Neutrophil (primary cell): ENCODE measurements around the gene AP5S1.

ENCODE experiments used
- H3K27ac ChIP-seq: fragments of 200-600 bp; sonication (generic); 2 replicates; pipeline ENCODE4 v1.5.1; 2016; ENCODE audit warnings: mild to moderate bottlenecking, moderate library complexity
- H3K27me3 ChIP-seq: fragments of 200-600 bp; sonication (generic); 2 replicates; pipeline ENCODE4 v1.6.0; 2016; ENCODE audit warnings: mild to moderate bottlenecking
- H3K36me3 ChIP-seq: fragments of 200-600 bp; sonication (generic); 2 replicates; pipeline ENCODE4 v1.5.1; 2017
- H3K4me1 ChIP-seq, 2 experiments: fragments of 200-600 bp in 1 of 2; sonication (generic) in 1 of 2; 1 replicate in 1 of 2; 2 replicates in 1 of 2; pipeline versions ENCODE4 v1.5.1 to v1.6.1; 2013 to 2016; ENCODE audit warnings: low read depth in 1 of 2, low read length in 1 of 2, mild to moderate bottlenecking in 1 of 2, moderate library complexity in 1 of 2; ENCODE audit not compliant: control insufficient read depth in 1 of 2, insufficient read depth in 1 of 2
- H3K4me3 ChIP-seq, 2 experiments: fragments of 200-600 bp in 1 of 2; sonication (generic) in 1 of 2; 1 replicate in 1 of 2; 2 replicates in 1 of 2; pipeline ENCODE4 v1.5.1; 2013 to 2016; ENCODE audit warnings: low read depth in 1 of 2, low read length in 1 of 2, mild to moderate bottlenecking in 1 of 2, moderate library complexity in 1 of 2
- H3K9me3 ChIP-seq: fragments of 200-600 bp; sonication (generic); 2 replicates; pipeline ENCODE4 v1.5.1; 2016
- TF ChIP-seq, protein P1 (sequence below): fragments of 200-600 bp; sonication (generic); IDR thresholded peaks from 2 replicates; pipeline ENCODE4 v1.5.1; 2016; ENCODE audit warnings: antibody characterized with exemption

Gene AP5S1

GRCh38 chr20:3876676-3877075 is 56.3 kb downstream of the AP5S1 start:
- no peaks in the 10 kb centered on the region for H3K27me3 ChIP-seq

More at GRCh38 chr20:3876676-3877075, 56.3 kb downstream of the AP5S1 start:
- TF ChIP-seq, protein P1, sequence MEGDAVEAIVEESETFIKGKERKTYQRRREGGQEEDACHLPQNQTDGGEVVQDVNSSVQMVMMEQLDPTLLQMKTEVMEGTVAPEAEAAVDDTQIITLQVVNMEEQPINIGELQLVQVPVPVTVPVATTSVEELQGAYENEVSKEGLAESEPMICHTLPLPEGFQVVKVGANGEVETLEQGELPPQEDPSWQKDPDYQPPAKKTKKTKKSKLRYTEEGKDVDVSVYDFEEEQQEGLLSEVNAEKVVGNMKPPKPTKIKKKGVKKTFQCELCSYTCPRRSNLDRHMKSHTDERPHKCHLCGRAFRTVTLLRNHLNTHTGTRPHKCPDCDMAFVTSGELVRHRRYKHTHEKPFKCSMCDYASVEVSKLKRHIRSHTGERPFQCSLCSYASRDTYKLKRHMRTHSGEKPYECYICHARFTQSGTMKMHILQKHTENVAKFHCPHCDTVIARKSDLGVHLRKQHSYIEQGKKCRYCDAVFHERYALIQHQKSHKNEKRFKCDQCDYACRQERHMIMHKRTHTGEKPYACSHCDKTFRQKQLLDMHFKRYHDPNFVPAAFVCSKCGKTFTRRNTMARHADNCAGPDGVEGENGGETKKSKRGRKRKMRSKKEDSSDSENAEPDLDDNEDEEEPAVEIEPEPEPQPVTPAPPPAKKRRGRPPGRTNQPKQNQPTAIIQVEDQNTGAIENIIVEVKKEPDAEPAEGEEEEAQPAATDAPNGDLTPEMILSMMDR: no peak
- Histone ChIP-seq H3K27ac (no peak overlapping the region), H3K4me3 (no peak overlapping the region), H3K36me3 (peaks cover 31% of the 10 kb centered on the region), H3K4me1 (peaks cover 18 to 28% of the 10 kb centered on the region in 2 experiments), H3K9me3 (no peaks in the 10 kb centered on the region)
